ENCODE results near the gene DNAH11. TPM values are rescaled to one million over a fixed set of nuclear protein-coding genes. Genes with fewer than 3 reads are reported as not detected.

The DNAH11 gene
- total RNA-seq, 2 donors from 2014 or later, result 1.6 to 13.3 TPM

DNA sequence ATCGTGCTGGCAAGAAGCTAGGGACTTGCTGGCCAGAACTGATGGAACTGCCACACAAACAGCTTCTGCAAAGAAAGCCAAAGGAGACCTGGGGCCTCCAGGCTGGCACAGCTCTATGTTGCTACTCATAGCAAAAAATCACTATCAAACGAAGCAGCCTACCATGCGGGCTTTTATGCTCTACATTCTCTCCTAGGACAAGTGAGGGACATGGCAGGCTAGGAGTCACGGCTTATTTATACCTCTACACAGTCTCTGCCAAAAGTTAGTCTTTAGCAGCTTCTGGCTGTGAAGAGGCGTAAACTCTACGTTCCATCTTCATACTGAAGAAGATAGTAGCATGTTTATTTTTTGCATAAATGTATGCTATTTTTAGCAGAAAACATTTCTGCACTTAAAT, 367.4 kb downstream of the DNAH11 start:
- Histone ChIP-seq H3K4me3 (no peak overlapping the region), H3K4me1 (replicated peaks) (no peaks in the 10 kb centered on the region), H3K9me3 (no peaks in the 10 kb centered on the region), H3K36me3 (no peaks in the 10 kb centered on the region), H3K27ac (no peak overlapping the region), H3K27me3 (replicated peaks; ENCODE audit: insufficient read depth) (no peaks in the 10 kb centered on the region)
- TF ChIP-seq, protein P1, sequence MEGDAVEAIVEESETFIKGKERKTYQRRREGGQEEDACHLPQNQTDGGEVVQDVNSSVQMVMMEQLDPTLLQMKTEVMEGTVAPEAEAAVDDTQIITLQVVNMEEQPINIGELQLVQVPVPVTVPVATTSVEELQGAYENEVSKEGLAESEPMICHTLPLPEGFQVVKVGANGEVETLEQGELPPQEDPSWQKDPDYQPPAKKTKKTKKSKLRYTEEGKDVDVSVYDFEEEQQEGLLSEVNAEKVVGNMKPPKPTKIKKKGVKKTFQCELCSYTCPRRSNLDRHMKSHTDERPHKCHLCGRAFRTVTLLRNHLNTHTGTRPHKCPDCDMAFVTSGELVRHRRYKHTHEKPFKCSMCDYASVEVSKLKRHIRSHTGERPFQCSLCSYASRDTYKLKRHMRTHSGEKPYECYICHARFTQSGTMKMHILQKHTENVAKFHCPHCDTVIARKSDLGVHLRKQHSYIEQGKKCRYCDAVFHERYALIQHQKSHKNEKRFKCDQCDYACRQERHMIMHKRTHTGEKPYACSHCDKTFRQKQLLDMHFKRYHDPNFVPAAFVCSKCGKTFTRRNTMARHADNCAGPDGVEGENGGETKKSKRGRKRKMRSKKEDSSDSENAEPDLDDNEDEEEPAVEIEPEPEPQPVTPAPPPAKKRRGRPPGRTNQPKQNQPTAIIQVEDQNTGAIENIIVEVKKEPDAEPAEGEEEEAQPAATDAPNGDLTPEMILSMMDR (IDR thresholded peaks at IDR 0.05), result no peak
- TF ChIP-seq POLR2A (IDR thresholded peaks at IDR 0.05), result no peak
- TF ChIP-seq POLR2AphosphoS5 (IDR thresholded peaks at IDR 0.05), result no peak
- intact Hi-C loops (cut with DNase I), result no loop called here
- 84% methylated on average over 6 of the region's 6 CpGs for WGBS
- DNase-seq (ENCODE audit: low spot score), result no peak

DNA sequence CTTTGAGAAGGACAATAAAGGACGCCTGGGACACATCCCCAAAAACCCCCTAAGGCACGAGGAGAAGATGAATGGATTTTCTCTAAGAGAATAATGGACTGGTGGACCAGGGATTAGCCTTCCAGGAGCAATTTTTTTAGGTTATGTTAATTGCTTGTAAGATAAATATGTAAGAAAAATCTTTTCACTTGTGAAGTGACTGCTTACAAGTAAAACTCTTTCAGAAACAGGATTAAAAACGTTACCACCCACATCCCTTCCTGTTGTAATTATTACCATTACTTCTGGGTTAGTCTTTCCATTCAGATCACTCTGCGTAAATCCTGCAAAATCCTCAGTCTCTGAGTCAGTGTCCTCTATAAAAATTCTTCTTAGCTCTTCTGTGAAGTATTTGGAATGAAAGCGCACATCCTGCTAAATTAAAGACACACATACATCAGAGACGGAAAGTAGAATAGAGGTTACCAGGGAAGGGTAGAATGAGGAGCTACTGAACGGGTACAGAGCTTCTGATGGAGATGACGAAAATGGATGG, 368.6 kb downstream of the DNAH11 start:
- WGBS, result 77% methylated on average over 8 of the region's 8 CpGs
- Histone ChIP-seq H3K27me3 (replicated peaks; ENCODE audit: insufficient read depth) (no peaks in the 10 kb centered on the region), H3K4me3 (no peak overlapping the region), H3K4me1 (replicated peaks) (no peaks in the 10 kb centered on the region), H3K27ac (no peak overlapping the region), H3K9me3 (no peaks in the 10 kb centered on the region), H3K36me3 (no peaks in the 10 kb centered on the region)
- DNase-seq (ENCODE audit: low spot score), result no peak
- intact Hi-C loops (cut with DNase I), result no loop called here
- no peak for TF ChIP-seq POLR2AphosphoS5 (IDR thresholded peaks at IDR 0.05)

DNA sequence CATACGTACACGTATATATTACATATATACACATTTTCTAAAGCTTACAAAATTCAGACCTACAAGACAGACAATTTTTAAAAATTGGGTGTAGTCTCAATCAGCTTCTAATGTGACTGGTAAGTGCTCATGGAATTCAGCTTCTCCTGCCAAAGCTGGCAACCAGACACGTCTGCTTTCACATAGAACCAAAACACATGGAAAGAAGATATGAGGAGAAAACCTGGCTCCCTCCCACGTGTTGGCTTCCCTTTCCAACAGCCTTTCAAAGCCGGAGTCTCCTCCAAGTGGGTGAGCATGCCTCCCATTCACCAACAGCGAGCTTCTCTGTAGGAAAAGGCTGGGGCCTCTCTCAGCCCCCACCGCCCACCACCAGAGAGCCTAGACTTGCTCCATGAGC, 369.5 kb downstream of the DNAH11 start:
- intact Hi-C loops (cut with DNase I), result no loop called here

DNA sequence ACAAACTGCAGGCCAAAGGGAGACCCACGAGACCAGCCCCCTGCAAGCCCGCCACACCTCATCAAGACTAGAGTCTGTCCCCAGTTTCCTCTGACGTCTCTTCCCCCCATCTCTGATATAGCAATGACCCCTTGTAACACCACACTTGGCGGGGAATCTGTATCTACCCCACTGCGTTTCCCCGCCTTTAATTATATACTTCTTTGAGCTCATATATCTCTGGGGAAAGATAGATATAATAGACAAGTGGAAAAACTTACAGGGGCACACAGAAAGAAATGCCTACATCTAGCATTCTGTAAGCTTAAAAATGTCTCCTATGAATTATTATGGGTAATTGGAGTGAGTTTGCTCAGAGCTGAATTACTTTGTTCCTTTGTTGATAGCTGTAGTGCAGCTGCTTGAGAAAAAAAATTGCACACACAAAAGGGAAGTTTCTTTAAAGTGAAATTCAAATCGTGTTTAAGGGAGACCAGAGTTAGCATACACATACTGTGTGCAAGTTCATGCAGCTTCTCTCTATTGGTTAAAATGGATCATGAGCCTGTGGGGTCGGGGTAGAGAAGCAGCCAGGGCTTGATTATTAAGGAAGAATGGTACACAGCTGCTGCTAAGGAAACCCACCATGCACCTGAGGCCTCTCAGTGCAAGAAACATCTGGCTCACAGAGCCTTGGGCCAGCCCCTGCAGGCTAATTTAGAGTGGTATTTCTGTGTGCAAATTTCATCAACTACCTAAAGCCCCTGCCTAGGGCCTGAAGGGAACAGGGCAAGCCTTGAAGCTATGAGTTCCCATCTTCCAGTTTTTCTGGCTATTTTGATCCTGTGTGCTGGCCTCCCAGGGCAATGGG, 370.3 kb downstream of the DNAH11 start:
- Histone ChIP-seq H3K4me3 (no peak overlapping the region), H3K27me3 (replicated peaks; ENCODE audit: insufficient read depth) (no peaks in the 10 kb centered on the region), H3K36me3 (no peaks in the 10 kb centered on the region), H3K27ac (no peak overlapping the region), H3K9me3 (no peaks in the 10 kb centered on the region), H3K4me1 (replicated peaks) (no peaks in the 10 kb centered on the region)
- intact Hi-C loops (cut with DNase I), result no loop called here
- no peak for TF ChIP-seq POLR2A (IDR thresholded peaks at IDR 0.05)
- TF ChIP-seq POLR2AphosphoS5 (IDR thresholded peaks at IDR 0.05), result no peak
- TF ChIP-seq, protein P1 (IDR thresholded peaks at IDR 0.05), result no peak
- DNase-seq (ENCODE audit: low spot score), result no peak
- 79% methylated on average over 8 of the region's 8 CpGs for WGBS

More for the DNA sequence above, 369.5 kb downstream of the DNAH11 start:
- Histone ChIP-seq H3K4me1 (replicated peaks) (no peaks in the 10 kb centered on the region), H3K9me3 (no peaks in the 10 kb centered on the region), H3K27me3 (replicated peaks; ENCODE audit: insufficient read depth) (no peaks in the 10 kb centered on the region), H3K4me3 (no peak overlapping the region), H3K27ac (no peak overlapping the region), H3K36me3 (no peaks in the 10 kb centered on the region)
- 57% methylated on average over 7 of the region's 7 CpGs for WGBS
- no peak for DNase-seq (ENCODE audit: low spot score)
- TF ChIP-seq POLR2A (IDR thresholded peaks at IDR 0.05) (no peak), POLR2AphosphoS5 (IDR thresholded peaks at IDR 0.05) (no peak)
- TF ChIP-seq, protein P1 (IDR thresholded peaks at IDR 0.05), result no peak

DNA sequence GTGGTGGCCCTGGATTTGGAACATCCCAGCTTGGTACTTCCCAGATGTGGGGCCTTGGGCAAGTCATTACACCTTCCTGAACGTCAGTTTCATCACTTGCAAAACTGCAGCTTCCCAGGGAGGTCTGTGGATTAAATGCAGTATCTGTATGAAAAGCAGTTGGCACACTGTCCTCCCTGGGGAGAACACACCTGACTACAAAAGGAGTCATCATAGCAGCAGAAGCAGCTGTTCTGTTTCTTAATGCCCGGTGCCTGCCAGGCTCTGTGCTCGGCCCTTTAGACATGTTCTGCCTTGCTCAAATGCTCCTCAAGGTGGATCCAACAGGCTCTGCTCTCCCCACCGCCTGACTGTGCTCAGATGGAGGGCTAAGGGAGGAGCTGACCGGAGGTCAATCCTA, 371.8 kb downstream of the DNAH11 start:
- Histone ChIP-seq H3K4me1 (replicated peaks) (no peaks in the 10 kb centered on the region), H3K9me3 (no peaks in the 10 kb centered on the region), H3K27ac (no peak overlapping the region), H3K27me3 (replicated peaks; ENCODE audit: insufficient read depth) (no peaks in the 10 kb centered on the region), H3K4me3 (no peak overlapping the region), H3K36me3 (no peaks in the 10 kb centered on the region)
- no peak for DNase-seq (ENCODE audit: low spot score)
- 79% methylated on average over 5 of the region's 5 CpGs for WGBS
- intact Hi-C loops (cut with DNase I), result no loop called here
- TF ChIP-seq POLR2AphosphoS5 (IDR thresholded peaks at IDR 0.05), result no peak
- no peak for TF ChIP-seq POLR2A (IDR thresholded peaks at IDR 0.05)
- TF ChIP-seq, protein P1 (IDR thresholded peaks at IDR 0.05), result no peak

All from prostate gland (tissue), 2 donors.